ENCODE data around the gene THADA.

THADA gene

GRCh38 chr2:43519643-43520221 lies 76.1 kb downstream of the THADA start:
- H3K27me3 ChIP-seq (ENCODE audit: insufficient read depth, low read length), result no peaks in the 10 kb centered on the region
- no peaks in the 10 kb centered on the region for H3K9me3 ChIP-seq (ENCODE audit: low read length)
- no peaks in the 10 kb centered on the region; the same call in 1 of the 2 replicates for H3F3A ChIP-seq (ENCODE audit: insufficient read depth, low read length)
- H3K27ac ChIP-seq (ENCODE audit: low read depth, low read length, poor library complexity, severe bottlenecking), result no peak overlapping the region
- H2AFZ ChIP-seq (ENCODE audit: low read length), result no peak overlapping the region
- no peak for TF ChIP-seq EZH2 (IDR thresholded peaks at IDR 0.05; ENCODE audit: borderline replicate concordance, low read length)
- peaks cover 12% of the 10 kb centered on the region for H3K4me1 ChIP-seq (ENCODE audit: insufficient read depth, low read length, severe bottlenecking)
- H3K4me2 ChIP-seq (ENCODE audit: low read length), result no peak overlapping the region
- H3K79me2 ChIP-seq (ENCODE audit: insufficient read depth, low read length), result no peaks in the 10 kb centered on the region
- no peak overlapping the region for H3K4me3 ChIP-seq (ENCODE audit: low read depth, low read length, poor library complexity, severe bottlenecking)
- H3K36me3 ChIP-seq (ENCODE audit: insufficient read depth, low read length), result peaks cover 8% of the 10 kb centered on the region; the same call in 1 of the 2 replicates
- H4K20me1 ChIP-seq (ENCODE audit: insufficient read depth, low read length), result no peaks in the 10 kb centered on the region
- H3K9ac ChIP-seq (ENCODE audit: low read length), result no peak overlapping the region
- H3K9me2 ChIP-seq (ENCODE audit: low read depth, low read length), result no peaks in the 10 kb centered on the region

- no peaks in the 10 kb centered on the region for H3K9me2 ChIP-seq (ENCODE audit: low read depth, low read length)
- H2AFZ ChIP-seq (ENCODE audit: low read length), result no peak overlapping the region
- H3K27me3 ChIP-seq (ENCODE audit: insufficient read depth, low read length), result no peaks in the 10 kb centered on the region
- H3F3A ChIP-seq (ENCODE audit: insufficient read depth, low read length), result no peaks in the 10 kb centered on the region; the same call in 1 of the 2 replicates
- no peak overlapping the region for H3K4me3 ChIP-seq (ENCODE audit: low read depth, low read length, poor library complexity, severe bottlenecking)
- H3K36me3 ChIP-seq (ENCODE audit: insufficient read depth, low read length), result peaks cover 2% of the 10 kb centered on the region; the same call in 1 of the 2 replicates
- no peak overlapping the region for H3K27ac ChIP-seq (ENCODE audit: low read depth, low read length, poor library complexity, severe bottlenecking)
- H4K20me1 ChIP-seq (ENCODE audit: insufficient read depth, low read length), result no peaks in the 10 kb centered on the region
- H3K9me3 ChIP-seq (ENCODE audit: low read length), result no peaks in the 10 kb centered on the region
- no peak overlapping the region for H3K9ac ChIP-seq (ENCODE audit: low read length)
- TF ChIP-seq CTCF (IDR thresholded peaks at IDR 0.05; ENCODE audit: low read length), result no peak
- H3K4me2 ChIP-seq (ENCODE audit: low read length), result no peak overlapping the region
- H3K79me2 ChIP-seq (ENCODE audit: insufficient read depth, low read length), result no peaks in the 10 kb centered on the region
- peaks cover 12% of the 10 kb centered on the region for H3K4me1 ChIP-seq (ENCODE audit: insufficient read depth, low read length, severe bottlenecking)
Observed at GRCh38 chr2:43518718-43519117, 77.1 kb downstream of the THADA start.

- Histone ChIP-seq H3K27ac (ENCODE audit: low read depth, low read length, poor library complexity, severe bottlenecking) (no peak overlapping the region), H4K20me1 (ENCODE audit: insufficient read depth, low read length) (no peaks in the 10 kb centered on the region), H3K36me3 (ENCODE audit: insufficient read depth, low read length) (no peaks in the 10 kb centered on the region), H3K79me2 (ENCODE audit: insufficient read depth, low read length) (no peaks in the 10 kb centered on the region), H3K4me1 (ENCODE audit: insufficient read depth, low read length, severe bottlenecking) (peaks cover 12% of the 10 kb centered on the region), H3K4me3 (ENCODE audit: low read depth, low read length, poor library complexity, severe bottlenecking) (no peak overlapping the region), H3K9ac (ENCODE audit: low read length) (no peak overlapping the region), H3K27me3 (ENCODE audit: insufficient read depth, low read length) (no peaks in the 10 kb centered on the region), H3F3A (ENCODE audit: insufficient read depth, low read length) (no peaks in the 10 kb centered on the region; the same call in 1 of the 2 replicates), H3K9me2 (ENCODE audit: low read depth, low read length) (no peaks in the 10 kb centered on the region), H3K4me2 (ENCODE audit: low read length) (no peak overlapping the region), H2AFZ (ENCODE audit: low read length) (no peak overlapping the region), H3K9me3 (ENCODE audit: low read length) (no peaks in the 10 kb centered on the region)
- no peak for TF ChIP-seq EZH2 (IDR thresholded peaks at IDR 0.05; ENCODE audit: borderline replicate concordance, low read length)
- no peak for TF ChIP-seq CTCF (IDR thresholded peaks at IDR 0.05; ENCODE audit: low read length)
Observed at GRCh38 chr2:43518181-43518580, 77.7 kb downstream of the THADA start.
